ENCODE measurements around the gene TTC23L. TPM values are rescaled to one million over a fixed set of nuclear protein-coding genes. Genes with fewer than 3 reads are reported as not detected.
A peak's percentile ranks its signal among the peaks of the same experiment; 100 is the strongest.

Gene TTC23L
- total RNA-seq, 1 donor from 2014 or later, result under 0.01 TPM

- TF ChIP-seq CTCF (IDR thresholded peaks at IDR 0.05; ENCODE audit: insufficient read depth, low read length, severe bottlenecking), result no peak
- Histone ChIP-seq H3K27me3 (ENCODE audit: control insufficient read depth, insufficient read depth, low read length) (no peaks in the 10 kb centered on the region), H3K36me3 (ENCODE audit: control insufficient read depth, insufficient read depth, low read length) (peaks cover 4% of the 10 kb centered on the region), H3K4me3 (ENCODE audit: low read depth, low read length) (no peak overlapping the region)
- DNase-seq (ENCODE audit: low read depth), result peak; percentile 30
- FAIRE-seq, result no peak
Observed at GRCh38 chr5:34924462-34924765, 85.5 kb downstream of the TTC23L start.

- FAIRE-seq (no peak), DNase-seq (ENCODE audit: low read depth) (no peak)
- Histone ChIP-seq H3K36me3 (ENCODE audit: control insufficient read depth, insufficient read depth, low read length) (peaks cover 4% of the 10 kb centered on the region), H3K4me3 (ENCODE audit: low read depth, low read length) (no peak overlapping the region), H3K27me3 (ENCODE audit: control insufficient read depth, insufficient read depth, low read length) (no peaks in the 10 kb centered on the region)
- TF ChIP-seq CTCF (IDR thresholded peaks at IDR 0.05; ENCODE audit: insufficient read depth, low read length, severe bottlenecking), result no peak
Observed at GRCh38 chr5:34926318-34926888, 87.4 kb downstream of the TTC23L start.

- H3K27me3 ChIP-seq (ENCODE audit: control insufficient read depth, insufficient read depth, low read length), result no peaks in the 10 kb centered on the region
- H3K4me3 ChIP-seq (ENCODE audit: low read depth, low read length), result no peak overlapping the region
- FAIRE-seq (no peak), DNase-seq (ENCODE audit: low read depth) (no peak)
- no peak for TF ChIP-seq CTCF (IDR thresholded peaks at IDR 0.05; ENCODE audit: insufficient read depth, low read length, severe bottlenecking)
- H3K36me3 ChIP-seq (ENCODE audit: control insufficient read depth, insufficient read depth, low read length), result peaks cover 4% of the 10 kb centered on the region
Observed at GRCh38 chr5:34927785-34928184, 88.8 kb downstream of the TTC23L start.

- no peak for FAIRE-seq
- TF ChIP-seq CTCF (IDR thresholded peaks at IDR 0.05; ENCODE audit: insufficient read depth, low read length, severe bottlenecking), result no peak
- DNase-seq (ENCODE audit: low read depth), result no peak
- H3K27me3 ChIP-seq (ENCODE audit: control insufficient read depth, insufficient read depth, low read length), result no peaks in the 10 kb centered on the region
- no peak overlapping the region for H3K4me3 ChIP-seq (ENCODE audit: low read depth, low read length)
- peaks cover 4% of the 10 kb centered on the region for H3K36me3 ChIP-seq (ENCODE audit: control insufficient read depth, insufficient read depth, low read length)
Observed at GRCh38 chr5:34928267-34928666, 89.3 kb downstream of the TTC23L start.

GRCh38 chr5:34929134-34929719 lies 90.3 kb downstream of the TTC23L start, which contains the start of gene DNAJC21:
Gene DNAJC21, plus strand, starts transcription at chr5:34929559. Its CDS starts 261 bp downstream, at chr5:34929820.
- FAIRE-seq (no peak), DNase-seq (ENCODE audit: low read depth) (peak; percentile 86)
- TF ChIP-seq CTCF (IDR thresholded peaks at IDR 0.05; ENCODE audit: insufficient read depth, low read length, severe bottlenecking), result no peak
- Histone ChIP-seq H3K4me3 (ENCODE audit: low read depth, low read length) (peak within 1 kb of the TSS; percentile 97), H3K27me3 (ENCODE audit: control insufficient read depth, insufficient read depth, low read length) (no peaks in the 10 kb centered on the region), H3K36me3 (ENCODE audit: control insufficient read depth, insufficient read depth, low read length) (peaks cover 5% of the 10 kb centered on the region)

Measured in bronchial epithelial cell (primary cell).